OCI-LY1 (cell line): ENCODE data around the gene FAM24B.
"Not testable (repeated sequence)": the region's sequence is repeated elsewhere in the genome, so short reads cannot be mapped to it uniquely, and the experiment has no call there.

Experiments
- H2AFZ ChIP-seq: fragments of 200-600 bp; sonication (generic), shearing (Covaris generic); 2 replicates; pipeline ENCODE4 v1.6.0; 2014; ENCODE audit warnings: antibody characterized with exemption, mild to moderate bottlenecking, low read length
- H3F3A ChIP-seq: fragments of 200-600 bp; sonication (generic), shearing (Covaris generic); 2 replicates; pipeline ENCODE4 v1.6.0; 2014; ENCODE audit warnings: mild to moderate bottlenecking, antibody characterized with exemption, low read length, moderate library complexity; ENCODE audit not compliant: insufficient read depth
- H3K27ac ChIP-seq: fragments of 200-600 bp; sonication (generic); 2 replicates; pipeline ENCODE4 v1.5.1; 2014; ENCODE audit warnings: low read length, mixed run types, mild to moderate bottlenecking, low read depth; ENCODE audit not compliant: poor library complexity, severe bottlenecking
- H3K27me3 ChIP-seq: fragments of 200-600 bp; sonication (generic); 2 replicates; pipeline ENCODE4 v1.6.0; 2014; ENCODE audit warnings: antibody characterized with exemption, mild to moderate bottlenecking, low read length, moderate library complexity; ENCODE audit not compliant: insufficient read depth
- H3K36me3 ChIP-seq: fragments of 200-600 bp; sonication (generic); 2 replicates; pipeline ENCODE4 v1.6.1; 2014; ENCODE audit warnings: mild to moderate bottlenecking, antibody characterized with exemption, low read length, moderate library complexity, mixed read lengths; ENCODE audit not compliant: insufficient read depth
- H3K4me1 ChIP-seq: fragments of 200-600 bp; sonication (generic); 2 replicates; pipeline ENCODE4 v1.5.1; 2014; ENCODE audit warnings: mild to moderate bottlenecking, low read length, moderate library complexity; ENCODE audit not compliant: insufficient read depth, severe bottlenecking
- H3K4me2 ChIP-seq: fragments of 200-600 bp; sonication (generic), shearing (Covaris generic); 2 replicates; pipeline ENCODE4 v1.6.1; 2014; ENCODE audit warnings: low read length
- H3K4me3 ChIP-seq: fragments of 200-600 bp; sonication (generic); 2 replicates; pipeline ENCODE4 v1.5.1; 2014; ENCODE audit warnings: low read length, low read depth, mild to moderate bottlenecking, mixed read lengths; ENCODE audit not compliant: poor library complexity, severe bottlenecking
- H3K79me2 ChIP-seq: fragments of 200-600 bp; shearing (Covaris generic); 2 replicates; pipeline ENCODE4 v1.6.1; 2016; ENCODE audit warnings: mixed run types, low read length, mixed read lengths; ENCODE audit not compliant: insufficient read depth
- H3K9ac ChIP-seq: fragments of 200-600 bp; sonication (generic), shearing (Covaris generic); 2 replicates; pipeline ENCODE4 v1.6.1; 2014; ENCODE audit warnings: mild to moderate bottlenecking, low read length, mixed read lengths
- H3K9me2 ChIP-seq: fragments of 200-600 bp; sonication (generic), shearing (Covaris generic); 2 replicates; pipeline ENCODE4 v1.6.1; 2014; ENCODE audit warnings: low read depth, mild to moderate bottlenecking, low read length, mixed read lengths
- H3K9me3 ChIP-seq: fragments of 200-600 bp; shearing (Covaris generic); 2 replicates; pipeline ENCODE4 v1.6.1; 2014; ENCODE audit warnings: low read length, mixed read lengths
- H4K20me1 ChIP-seq: fragments of 200-600 bp; sonication (generic), shearing (Covaris generic); 2 replicates; pipeline ENCODE4 v1.6.0; 2016; ENCODE audit warnings: mild to moderate bottlenecking, low read length; ENCODE audit not compliant: insufficient read depth
- CTCF ChIP-seq: fragments of 200-600 bp; sonication (generic), shearing (Covaris generic); IDR thresholded peaks from 2 replicates; pipeline ENCODE4 v1.5.1; 2017; ENCODE audit warnings: mild to moderate bottlenecking, antibody characterized with exemption, low read length, moderate library complexity, mixed read lengths
- EZH2 ChIP-seq: fragments of 200-600 bp; sonication (generic), shearing (Covaris generic); IDR thresholded peaks from 2 replicates; pipeline ENCODE4 v1.8.0; 2017; ENCODE audit warnings: borderline replicate concordance, mixed run types, mild to moderate bottlenecking, antibody characterized with exemption, low read length, moderate library complexity, mixed read lengths

Gene FAM24B

GRCh38 chr10:122910310-122910709 is 30.9 kb upstream of the FAM24B start, which contains the start of gene FAM24A:
FAM24A (plus strand) TSS chr10:122910610; CDS start chr10:122911635, 1,025 bp downstream.
- Histone ChIP-seq H3K4me3 (no peak within 1 kb of the TSS), H3K9me2 (no peaks in the 10 kb centered on the region), H3K4me2 (no peak within 1 kb of the TSS), H3K36me3 (no peaks in the 10 kb centered on the region), H3K4me1 (no peaks in the 10 kb centered on the region), H3K9ac (no peak within 1 kb of the TSS), H3K27ac (no peak within 1 kb of the TSS), H4K20me1 (no peaks in the 10 kb centered on the region), H3K79me2 (no peaks in the 10 kb centered on the region), H3K9me3 (no peaks in the 10 kb centered on the region), H3F3A (no peaks in the 10 kb centered on the region), H3K27me3 (no peaks in the 10 kb centered on the region), H2AFZ (no peak within 1 kb of the TSS)
- no peak for TF ChIP-seq CTCF
- TF ChIP-seq EZH2, result no peak

- not testable (repeated sequence) for H3K4me2 ChIP-seq, H3K36me3 ChIP-seq, H3K9ac ChIP-seq, H3K4me3 ChIP-seq, H3K9me3 ChIP-seq, H3F3A ChIP-seq, H3K4me1 ChIP-seq, H4K20me1 ChIP-seq, H3K27me3 ChIP-seq, H3K27ac ChIP-seq, H3K9me2 ChIP-seq, H2AFZ ChIP-seq, H3K79me2 ChIP-seq
These were observed 24.5 kb upstream of the FAM24B start for GRCh38 chr10:122903861-122904260.

- TF ChIP-seq EZH2 (no peak), CTCF (no peak)
- Histone ChIP-seq H3K9me3 (no peaks in the 10 kb centered on the region), H3K9me2 (no peaks in the 10 kb centered on the region), H3F3A (no peaks in the 10 kb centered on the region), H2AFZ (no peak overlapping the region), H4K20me1 (no peaks in the 10 kb centered on the region), H3K79me2 (no peaks in the 10 kb centered on the region), H3K27me3 (no peaks in the 10 kb centered on the region), H3K9ac (no peak overlapping the region), H3K4me3 (no peak overlapping the region), H3K36me3 (no peaks in the 10 kb centered on the region), H3K4me1 (no peaks in the 10 kb centered on the region), H3K4me2 (no peak overlapping the region), H3K27ac (no peak overlapping the region)
These were observed 15.0 kb upstream of the FAM24B start for GRCh38 chr10:122894261-122894944.

- no peak overlapping the region for H3K27ac ChIP-seq
- H3K9ac ChIP-seq, result no peak overlapping the region
- H3K27me3 ChIP-seq, result no peaks in the 10 kb centered on the region
- H4K20me1 ChIP-seq, result no peaks in the 10 kb centered on the region
- no peaks in the 10 kb centered on the region for H3K36me3 ChIP-seq
- H3K79me2 ChIP-seq, result no peaks in the 10 kb centered on the region
- H3F3A ChIP-seq, result no peaks in the 10 kb centered on the region
- no peak overlapping the region for H3K4me3 ChIP-seq
- TF ChIP-seq EZH2 (no peak), CTCF (no peak)
- no peaks in the 10 kb centered on the region for H3K9me2 ChIP-seq
- no peaks in the 10 kb centered on the region for H3K9me3 ChIP-seq
- peaks cover 10% of the 10 kb centered on the region for H3K4me1 ChIP-seq
- no peak overlapping the region for H2AFZ ChIP-seq
- H3K4me2 ChIP-seq, result no peak overlapping the region
These were observed 4.8 kb upstream of the FAM24B start for GRCh38 chr10:122884166-122884565.
